ENCODE data around the gene RBM28. TPM values are rescaled to one million over a fixed set of nuclear protein-coding genes. Genes with fewer than 3 reads are reported as not detected.

The RBM28 gene
- total and polyA plus RNA-seq, 9 donors: 26.6 to 43.7 (median 35.1) TPM

DNA sequence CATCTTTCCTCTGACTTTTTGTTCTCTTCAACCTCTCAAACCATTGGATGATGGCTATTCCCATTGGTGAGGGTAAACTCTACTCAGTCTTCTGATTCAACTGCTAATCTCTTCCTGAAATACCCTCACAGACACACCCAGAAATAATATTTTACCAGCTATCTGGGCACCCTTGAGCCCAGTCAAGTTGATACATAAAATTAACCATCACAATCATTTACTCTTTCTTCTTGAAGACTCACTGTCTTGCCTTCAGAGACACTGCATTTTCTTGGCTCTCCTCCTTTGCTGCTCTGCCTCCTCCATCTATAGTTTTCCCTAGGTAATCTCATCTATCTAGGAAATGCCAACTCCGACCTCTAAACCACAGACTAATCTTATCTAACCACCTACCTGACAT is 30.3 kb upstream of the RBM28 start:
- no peak overlapping the region for H3K4me3 ChIP-seq (ENCODE audit: low read length)
- H3K27me3 ChIP-seq (ENCODE audit: control insufficient read depth, insufficient read depth, low read length): peaks cover 2% of the 10 kb centered on the region
- 92% methylated on average over 1 of the region's 1 CpG for WGBS (ENCODE audit: insufficient coverage)
- H3K9me3 ChIP-seq (replicated peaks; ENCODE audit: control insufficient read depth, low read depth, low read length): no peaks in the 10 kb centered on the region
- no peak for DNase-seq
- H3K4me1 ChIP-seq (ENCODE audit: control insufficient read depth, insufficient read depth, low read length): peaks cover 5% of the 10 kb centered on the region
- H3K36me3 ChIP-seq (ENCODE audit: control insufficient read depth, insufficient read depth, low read length): no peaks in the 10 kb centered on the region
- H3K27ac ChIP-seq (ENCODE audit: low read length): no peak overlapping the region

DNA sequence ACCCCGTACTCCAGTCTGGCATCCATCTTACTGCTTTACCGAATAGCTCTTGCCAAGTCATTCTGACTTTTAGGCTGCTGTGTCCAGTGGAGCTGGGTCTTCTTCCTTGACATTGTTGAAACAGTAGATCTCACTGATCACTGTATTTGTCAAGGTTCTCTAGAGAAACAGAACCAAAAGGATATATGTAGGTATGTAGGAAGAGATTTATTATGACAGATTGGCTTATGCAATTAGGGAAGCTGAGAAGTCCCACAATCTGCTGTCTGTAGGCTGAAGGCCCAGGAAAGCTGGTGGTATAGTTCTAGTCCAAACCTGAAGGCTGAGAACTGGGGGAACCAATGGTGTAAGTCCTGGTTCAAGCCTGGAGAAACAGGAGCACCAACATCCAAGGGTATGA is 29.9 kb upstream of the RBM28 start:
- H3K27ac ChIP-seq (ENCODE audit: low read length): no peak overlapping the region
- WGBS (ENCODE audit: insufficient coverage): no CpG with 5 or more reads among the region's 2 CpGs
- DNase-seq: no peak
- H3K36me3 ChIP-seq (ENCODE audit: control insufficient read depth, insufficient read depth, low read length): no peaks in the 10 kb centered on the region
- peaks cover 2% of the 10 kb centered on the region for H3K27me3 ChIP-seq (ENCODE audit: control insufficient read depth, insufficient read depth, low read length)
- H3K9me3 ChIP-seq (replicated peaks; ENCODE audit: control insufficient read depth, low read depth, low read length): no peaks in the 10 kb centered on the region
- H3K4me1 ChIP-seq (ENCODE audit: control insufficient read depth, insufficient read depth, low read length): peaks cover under 1% of the 10 kb centered on the region
- H3K4me3 ChIP-seq (ENCODE audit: low read length): no peak overlapping the region

DNA sequence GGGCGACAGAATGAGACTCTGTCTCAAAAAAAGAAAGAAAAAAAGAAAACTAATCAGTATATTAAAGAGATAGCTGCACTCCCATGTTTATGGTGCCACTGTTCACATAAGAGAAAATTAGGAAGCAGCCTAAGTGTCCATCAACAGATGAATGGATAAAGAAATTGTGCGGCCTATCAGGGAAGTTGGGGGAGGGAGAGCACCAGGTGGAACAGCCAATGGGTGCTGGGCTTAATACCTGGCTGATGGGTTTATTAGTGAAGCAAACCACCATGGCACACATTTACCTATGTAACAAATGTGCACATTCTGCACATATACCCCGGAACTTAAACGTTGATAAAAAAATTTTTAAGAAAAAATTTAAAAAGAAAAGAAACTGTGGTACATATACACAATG is 26.8 kb upstream of the RBM28 start:
- Histone ChIP-seq H3K27me3 (ENCODE audit: control insufficient read depth, insufficient read depth, low read length) (peaks cover 8% of the 10 kb centered on the region), H3K9me3 (replicated peaks; ENCODE audit: control insufficient read depth, low read depth, low read length) (no peaks in the 10 kb centered on the region), H3K4me1 (ENCODE audit: control insufficient read depth, insufficient read depth, low read length) (no peaks in the 10 kb centered on the region), H3K27ac (ENCODE audit: low read length) (no peak overlapping the region), H3K36me3 (ENCODE audit: control insufficient read depth, insufficient read depth, low read length) (no peaks in the 10 kb centered on the region), H3K4me3 (ENCODE audit: low read length) (no peak overlapping the region)
- no peak for DNase-seq
- no CpG with 5 or more reads among the region's 4 CpGs for WGBS (ENCODE audit: insufficient coverage)

DNA sequence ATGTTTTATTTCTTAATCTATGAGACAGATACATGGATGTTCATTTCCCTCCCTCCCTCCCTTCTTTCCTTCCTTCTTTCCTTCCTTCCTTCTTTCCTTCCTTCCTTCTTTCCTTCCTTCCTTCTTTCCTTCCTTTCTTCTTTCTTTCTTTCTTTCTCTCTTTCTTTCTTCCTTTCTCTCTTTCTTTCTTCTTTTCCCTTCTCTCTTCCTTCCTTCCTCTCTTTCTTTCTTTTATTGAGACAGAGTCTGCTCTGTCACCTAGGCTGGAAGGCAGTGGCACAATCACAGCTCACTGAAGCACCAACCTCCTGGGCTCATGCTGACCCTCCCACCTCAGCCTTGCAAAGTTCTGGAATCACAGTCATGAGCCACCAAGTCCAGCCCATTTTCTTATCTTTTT is 23.3 kb upstream of the RBM28 start:
- H3K4me3 ChIP-seq (ENCODE audit: low read length): no peak overlapping the region
- H3K36me3 ChIP-seq (ENCODE audit: control insufficient read depth, insufficient read depth, low read length): no peaks in the 10 kb centered on the region
- H3K27ac ChIP-seq (ENCODE audit: low read length): no peak overlapping the region
- peaks cover 34% of the 10 kb centered on the region for H3K27me3 ChIP-seq (ENCODE audit: control insufficient read depth, insufficient read depth, low read length)
- DNase-seq: no peak
- peaks cover 4% of the 10 kb centered on the region for H3K4me1 ChIP-seq (ENCODE audit: control insufficient read depth, insufficient read depth, low read length)
- H3K9me3 ChIP-seq (replicated peaks; ENCODE audit: control insufficient read depth, low read depth, low read length): no peaks in the 10 kb centered on the region

DNA sequence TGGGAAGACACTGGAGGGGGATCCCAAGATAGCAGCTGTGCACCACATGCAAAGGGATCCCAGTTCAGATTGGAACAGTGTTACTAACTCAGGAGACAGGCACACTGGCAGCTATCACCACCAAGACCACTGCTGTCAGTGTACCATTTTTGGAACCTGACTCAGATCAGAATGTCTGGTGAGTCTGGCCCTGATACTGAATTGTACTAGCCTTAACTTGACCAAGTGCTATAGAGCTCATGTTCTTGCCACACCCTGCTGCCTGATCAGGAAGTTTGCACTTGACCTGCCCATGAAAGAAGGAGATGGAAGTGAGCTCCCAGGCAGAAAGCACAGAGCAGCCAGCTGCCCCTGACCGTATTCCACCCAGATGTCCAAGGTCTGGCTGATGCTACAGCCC is 22.6 kb upstream of the RBM28 start:
- DNase-seq: peak; percentile 54
- Histone ChIP-seq H3K4me3 (ENCODE audit: low read length) (no peak overlapping the region), H3K27ac (ENCODE audit: low read length) (peak overlapping the region; percentile 11), H3K36me3 (ENCODE audit: control insufficient read depth, insufficient read depth, low read length) (no peaks in the 10 kb centered on the region), H3K9me3 (replicated peaks; ENCODE audit: control insufficient read depth, low read depth, low read length) (no peaks in the 10 kb centered on the region), H3K4me1 (ENCODE audit: control insufficient read depth, insufficient read depth, low read length) (peaks cover 7% of the 10 kb centered on the region), H3K27me3 (ENCODE audit: control insufficient read depth, insufficient read depth, low read length) (peaks cover 37% of the 10 kb centered on the region)
- WGBS (ENCODE audit: insufficient coverage): no CpG with 5 or more reads among the region's 1 CpG

DNA sequence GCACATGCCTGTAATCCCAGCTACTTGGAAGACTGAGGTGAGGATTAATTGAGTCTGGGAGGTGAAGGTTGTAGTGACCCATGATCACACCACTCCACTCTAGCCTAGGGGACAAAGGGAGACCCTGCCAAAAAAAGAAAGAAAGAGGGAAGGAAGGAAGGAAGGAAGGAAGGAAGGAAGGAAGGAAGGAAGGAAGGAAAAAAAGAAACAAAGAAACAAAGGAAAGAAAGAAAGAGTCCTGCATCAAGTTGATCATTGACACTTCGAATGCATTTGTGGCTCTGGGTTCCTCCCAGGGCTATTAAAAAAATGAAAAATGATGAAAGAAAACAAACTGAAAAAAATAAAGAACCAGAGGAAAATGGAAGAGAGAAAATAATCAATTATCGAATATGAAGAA is 21.7 kb upstream of the RBM28 start:
- no peak overlapping the region for H3K4me3 ChIP-seq (ENCODE audit: low read length)
- H3K4me1 ChIP-seq (ENCODE audit: control insufficient read depth, insufficient read depth, low read length): peaks cover 14% of the 10 kb centered on the region
- no peaks in the 10 kb centered on the region for H3K36me3 ChIP-seq (ENCODE audit: control insufficient read depth, insufficient read depth, low read length)
- no peak overlapping the region for H3K27ac ChIP-seq (ENCODE audit: low read length)
- peaks cover 43% of the 10 kb centered on the region for H3K27me3 ChIP-seq (ENCODE audit: control insufficient read depth, insufficient read depth, low read length)
- no peak for DNase-seq
- no peaks in the 10 kb centered on the region for H3K9me3 ChIP-seq (replicated peaks; ENCODE audit: control insufficient read depth, low read depth, low read length)
- WGBS (ENCODE audit: insufficient coverage): 67% methylated on average over 1 of the region's 2 CpGs

DNA sequence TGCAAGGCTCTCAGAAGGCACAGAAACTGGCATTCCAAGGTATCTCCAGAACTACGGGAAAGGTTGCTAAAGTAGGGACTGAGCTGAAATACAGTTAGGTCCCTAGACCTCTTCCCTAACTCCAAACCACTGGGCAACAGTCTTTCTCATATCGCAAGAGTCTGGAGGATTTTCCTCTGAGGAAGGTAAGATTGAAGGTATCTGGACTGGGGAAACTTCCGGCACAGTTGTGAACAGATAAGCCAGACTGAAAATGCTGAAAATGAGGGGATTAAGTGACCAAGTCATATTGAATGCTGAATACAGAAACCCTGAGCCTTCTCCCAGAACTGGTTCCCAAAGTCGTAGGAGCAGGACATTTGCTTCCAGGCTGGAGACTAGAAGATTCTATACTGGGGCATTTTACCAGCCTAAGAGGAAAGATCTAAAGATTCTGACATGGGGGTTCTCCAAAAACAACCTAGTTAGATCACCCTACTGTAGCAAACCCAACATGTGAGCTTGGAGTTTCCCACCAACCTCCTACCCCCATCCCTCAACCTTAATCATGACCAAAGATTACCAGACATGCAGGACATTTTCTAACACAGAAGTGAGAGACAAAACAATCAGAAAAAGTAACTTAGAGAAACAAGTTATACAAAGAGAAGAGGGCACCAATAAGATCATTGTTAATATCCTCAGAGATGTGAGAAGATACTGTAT is 20.6 kb upstream of the RBM28 start:
- H3K36me3 ChIP-seq (ENCODE audit: control insufficient read depth, insufficient read depth, low read length): no peaks in the 10 kb centered on the region
- no peak overlapping the region for H3K27ac ChIP-seq (ENCODE audit: low read length)
- no peak for DNase-seq
- H3K9me3 ChIP-seq (replicated peaks; ENCODE audit: control insufficient read depth, low read depth, low read length): no peaks in the 10 kb centered on the region
- peaks cover 49% of the 10 kb centered on the region for H3K27me3 ChIP-seq (ENCODE audit: control insufficient read depth, insufficient read depth, low read length)
- 91% methylated on average over 1 of the region's 4 CpGs for WGBS (ENCODE audit: insufficient coverage)
- no peak overlapping the region for H3K4me3 ChIP-seq (ENCODE audit: low read length)
- peaks cover 17% of the 10 kb centered on the region for H3K4me1 ChIP-seq (ENCODE audit: control insufficient read depth, insufficient read depth, low read length)

DNA sequence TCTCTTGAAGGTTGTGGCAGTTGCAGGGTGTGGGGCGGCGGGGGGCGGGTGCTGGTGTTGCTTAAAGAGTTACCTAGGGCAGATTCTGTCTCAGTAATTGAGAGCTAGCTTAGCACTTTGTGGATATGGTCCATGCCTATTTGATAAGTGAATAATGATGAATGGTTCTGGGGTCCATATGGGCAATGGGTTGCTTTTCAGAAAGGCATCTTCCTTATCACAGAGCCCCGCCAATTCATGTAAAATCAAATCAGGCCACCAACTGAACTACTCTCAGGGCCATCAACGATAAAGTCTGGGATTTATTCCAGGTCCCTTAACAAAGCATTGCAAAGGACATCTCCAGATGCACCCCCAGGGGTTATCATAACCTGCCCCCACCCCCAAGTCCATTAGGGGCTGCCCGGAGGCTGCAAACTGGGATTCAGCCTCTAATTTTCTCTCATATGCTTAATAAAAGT is 19.6 kb upstream of the RBM28 start:
- WGBS (ENCODE audit: insufficient coverage): 71% methylated on average over 2 of the region's 6 CpGs
- Histone ChIP-seq H3K4me1 (ENCODE audit: control insufficient read depth, insufficient read depth, low read length) (peaks cover 17% of the 10 kb centered on the region), H3K36me3 (ENCODE audit: control insufficient read depth, insufficient read depth, low read length) (no peaks in the 10 kb centered on the region), H3K4me3 (ENCODE audit: low read length) (no peak overlapping the region), H3K9me3 (replicated peaks; ENCODE audit: control insufficient read depth, low read depth, low read length) (no peaks in the 10 kb centered on the region), H3K27ac (ENCODE audit: low read length) (no peak overlapping the region), H3K27me3 (ENCODE audit: control insufficient read depth, insufficient read depth, low read length) (peaks cover 49% of the 10 kb centered on the region)
- DNase-seq: no peak

DNA sequence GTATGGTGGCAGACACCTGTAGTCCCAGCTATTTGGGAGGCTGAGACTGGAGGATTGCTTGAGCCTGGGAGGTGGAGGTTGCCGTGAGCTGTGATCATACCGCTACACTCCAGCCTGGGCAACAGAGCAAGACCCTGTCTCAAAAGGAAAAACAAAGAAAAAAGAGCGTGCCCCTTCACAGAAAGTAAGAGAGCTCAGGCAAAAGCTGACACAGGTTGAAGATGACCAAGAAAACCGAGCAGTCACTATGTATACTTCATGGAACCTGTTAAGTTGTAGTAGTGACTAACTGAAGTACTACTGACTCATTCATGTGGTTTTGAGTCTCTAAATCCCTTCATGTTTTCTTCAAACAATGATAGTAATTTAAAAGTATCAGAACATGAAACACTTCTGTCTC is 19.0 kb upstream of the RBM28 start:
- Histone ChIP-seq H3K27ac (ENCODE audit: low read length) (no peak overlapping the region), H3K4me3 (ENCODE audit: low read length) (no peak overlapping the region), H3K9me3 (replicated peaks; ENCODE audit: control insufficient read depth, low read depth, low read length) (no peaks in the 10 kb centered on the region), H3K4me1 (ENCODE audit: control insufficient read depth, insufficient read depth, low read length) (peaks cover 17% of the 10 kb centered on the region), H3K27me3 (ENCODE audit: control insufficient read depth, insufficient read depth, low read length) (peaks cover 49% of the 10 kb centered on the region), H3K36me3 (ENCODE audit: control insufficient read depth, insufficient read depth, low read length) (no peaks in the 10 kb centered on the region)
- 66% methylated on average over 3 of the region's 4 CpGs for WGBS (ENCODE audit: insufficient coverage)
- DNase-seq: no peak

DNA sequence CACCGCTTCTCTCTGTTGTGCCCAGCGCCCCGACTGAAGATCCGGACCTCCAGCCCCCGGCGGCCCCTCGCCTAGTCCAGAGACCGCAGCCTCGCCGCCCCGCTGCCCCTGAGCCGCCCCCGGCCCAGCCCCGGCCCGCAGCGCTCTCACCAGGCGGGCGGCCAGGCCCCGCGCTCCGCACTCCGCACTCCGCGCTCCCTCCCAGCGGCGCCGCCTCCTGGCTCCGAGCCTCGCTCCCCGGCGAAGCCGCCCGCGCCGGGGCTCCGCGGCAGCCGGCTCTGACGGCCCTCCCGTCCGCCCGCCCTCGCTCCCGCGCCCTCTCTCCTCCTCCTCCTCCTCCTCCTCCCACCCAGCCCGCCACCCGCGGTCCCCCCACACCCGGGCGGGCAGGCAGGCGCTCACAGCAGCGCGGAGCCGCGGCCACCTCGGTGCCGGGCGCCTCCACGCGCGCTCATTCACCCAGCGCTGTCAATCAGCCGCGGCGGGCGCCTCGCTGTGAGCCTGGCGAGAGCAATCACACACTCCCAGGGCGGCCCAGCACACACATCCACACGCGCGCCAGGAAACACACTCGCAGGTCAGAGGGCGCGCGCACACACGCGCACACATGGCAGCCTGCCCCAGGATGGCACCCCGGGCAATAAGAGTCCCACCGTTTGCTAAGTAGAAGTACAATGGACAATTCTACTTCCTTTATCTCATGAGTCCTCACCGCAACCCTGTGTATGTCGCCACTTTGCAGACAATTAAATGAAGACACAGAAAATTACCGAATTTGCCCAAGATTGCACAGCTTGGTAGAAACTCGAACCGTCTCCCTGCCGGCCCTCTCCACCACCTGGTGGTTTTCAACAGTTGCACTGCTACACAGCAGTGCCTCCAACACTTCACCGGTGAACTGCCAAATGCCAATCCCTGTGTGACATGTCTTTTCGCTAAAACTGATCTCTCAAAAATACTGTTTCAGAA is 18.0 kb upstream of the RBM28 start, which contains the start of gene PRRT4:
Gene PRRT4 (minus strand): TSS at position 280 of the 969 bp plus-strand sequence.
- peak; percentile 55 for DNase-seq
- Histone ChIP-seq H3K4me1 (ENCODE audit: control insufficient read depth, insufficient read depth, low read length) (peaks cover 17% of the 10 kb centered on the region), H3K36me3 (ENCODE audit: control insufficient read depth, insufficient read depth, low read length) (no peaks in the 10 kb centered on the region), H3K9me3 (replicated peaks; ENCODE audit: control insufficient read depth, low read depth, low read length) (no peaks in the 10 kb centered on the region), H3K4me3 (ENCODE audit: low read length) (peak within 1 kb of the TSS; percentile 54), H3K27me3 (ENCODE audit: control insufficient read depth, insufficient read depth, low read length) (peaks cover 49% of the 10 kb centered on the region), H3K27ac (ENCODE audit: low read length) (no peak within 1 kb of the TSS)
- WGBS (ENCODE audit: insufficient coverage): 0% methylated on average over 79 of the region's 88 CpGs

All from muscle of leg (tissue), 11 donors.